Dedifferentiated amniotic fluid mesenchymal stem cell (primary cell): Measurements from ENCODE around the gene AGT.
"Not testable (repeated sequence)": the region's sequence is repeated elsewhere in the genome, so short reads cannot be mapped to it uniquely, and the experiment has no call there.

Experiments
- DNase-seq: peaks from one replicate; pipeline ENCODE4 v3.0.0-alpha.2; 2016; ENCODE audit errors: extremely low spot score

AGT gene

GRCh38 chr1:230707732-230708630 is 5.9 kb downstream of the AGT start:
- DNase-seq = no peak

GRCh38 chr1:230706887-230707731 is 6.8 kb downstream of the AGT start:
- DNase-seq = no peak

GRCh38 chr1:230706020-230706699 is 7.8 kb downstream of the AGT start:
- DNase-seq = no peak

- DNase-seq = no peak
Observed at GRCh38 chr1:230705289-230706019, 8.5 kb downstream of the AGT start.

GRCh38 chr1:230704830-230705229 is 9.1 kb downstream of the AGT start:
- no peak for DNase-seq

- DNase-seq = no peak
Observed at GRCh38 chr1:230703679-230704385, 10.1 kb downstream of the AGT start.

GRCh38 chr1:230702934-230703678 is 10.8 kb downstream of the AGT start:
- DNase-seq = no peak

- DNase-seq = no peak
Observed at GRCh38 chr1:230701895-230702768, 11.8 kb downstream of the AGT start.

GRCh38 chr1:230701434-230701833 is 12.5 kb downstream of the AGT start:
- no peak for DNase-seq

- DNase-seq = no peak
Observed at GRCh38 chr1:230700132-230700531, 13.8 kb downstream of the AGT start.

- no peak for DNase-seq
Observed at GRCh38 chr1:230699716-230700115, 14.2 kb downstream of the AGT start.

GRCh38 chr1:230698964-230699363 is 15.0 kb downstream of the AGT start:
- DNase-seq = not testable (repeated sequence)

GRCh38 chr1:230698130-230698529 is 15.8 kb downstream of the AGT start:
- DNase-seq = no peak

GRCh38 chr1:230696722-230697437 is 17.0 kb downstream of the AGT start:
- no peak for DNase-seq

GRCh38 chr1:230696218-230696617 is 17.7 kb downstream of the AGT start:
- DNase-seq = no peak

GRCh38 chr1:230694991-230695390 is 18.9 kb downstream of the AGT start:
- no peak for DNase-seq

GRCh38 chr1:230694464-230694863 is 19.5 kb downstream of the AGT start:
- no peak for DNase-seq

- no peak for DNase-seq
Observed at GRCh38 chr1:230693777-230694176, 20.1 kb downstream of the AGT start.
